Measurements from ENCODE around the gene EFCAB8.
"Not testable (repeated sequence)": the region's sequence is repeated elsewhere in the genome, so short reads cannot be mapped to it uniquely, and the experiment has no call there.

Gene EFCAB8

GRCh38 chr20:32958574-32958973 is 99.9 kb downstream of the EFCAB8 start:
- DNase-seq (ENCODE audit: low spot score) = no peak

DNA sequence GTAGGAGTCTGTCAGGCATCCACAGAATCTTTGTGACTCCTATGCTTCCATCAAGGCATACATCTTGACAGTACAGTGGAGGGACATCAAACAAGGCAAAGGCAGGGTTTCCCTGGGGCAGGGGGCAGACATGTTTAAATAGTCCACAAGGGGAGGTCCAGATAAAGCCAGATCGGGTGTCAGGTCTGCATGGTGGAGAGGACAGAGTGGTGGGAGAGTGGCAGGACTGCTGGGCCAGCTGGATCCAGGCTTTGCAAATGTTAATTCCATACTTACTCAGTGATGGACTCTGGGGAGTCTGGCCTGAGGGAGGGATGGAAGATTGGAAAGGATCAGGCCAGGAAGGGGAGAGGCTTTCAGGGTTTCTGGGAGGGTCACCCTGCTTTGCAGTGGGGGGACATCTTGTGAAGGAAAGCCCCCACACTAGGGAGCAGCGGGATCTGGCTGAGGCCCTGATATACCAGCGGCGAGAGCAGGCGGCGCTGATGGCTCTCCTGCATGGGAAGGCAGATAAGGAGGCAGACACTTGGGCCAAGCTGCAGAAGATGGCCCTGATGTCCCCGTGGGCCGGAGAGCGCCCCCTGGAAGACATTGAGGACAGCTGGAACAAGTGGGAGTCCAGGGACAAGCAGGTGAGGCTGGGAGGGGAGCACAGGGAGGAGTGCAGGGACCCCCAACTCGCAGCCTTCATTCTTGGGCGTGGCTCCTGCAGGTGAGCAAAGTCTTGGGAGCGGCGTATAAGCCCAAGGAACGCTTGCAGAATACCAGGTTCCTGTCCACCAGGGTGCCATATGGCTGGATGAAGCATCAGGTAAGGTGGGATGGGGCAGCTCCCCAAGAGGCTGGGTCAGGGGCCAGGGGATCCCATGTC is 100.9 kb downstream of the EFCAB8 start:
- DNase-seq (ENCODE audit: low spot score) = no peak

- DNase-seq (ENCODE audit: low spot score) = no peak
Observed at GRCh38 chr20:32960222-32960518, 101.4 kb downstream of the EFCAB8 start.

GRCh38 chr20:32960849-32961731 is 102.4 kb downstream of the EFCAB8 start:
- no peak for DNase-seq (ENCODE audit: low spot score)

DNA sequence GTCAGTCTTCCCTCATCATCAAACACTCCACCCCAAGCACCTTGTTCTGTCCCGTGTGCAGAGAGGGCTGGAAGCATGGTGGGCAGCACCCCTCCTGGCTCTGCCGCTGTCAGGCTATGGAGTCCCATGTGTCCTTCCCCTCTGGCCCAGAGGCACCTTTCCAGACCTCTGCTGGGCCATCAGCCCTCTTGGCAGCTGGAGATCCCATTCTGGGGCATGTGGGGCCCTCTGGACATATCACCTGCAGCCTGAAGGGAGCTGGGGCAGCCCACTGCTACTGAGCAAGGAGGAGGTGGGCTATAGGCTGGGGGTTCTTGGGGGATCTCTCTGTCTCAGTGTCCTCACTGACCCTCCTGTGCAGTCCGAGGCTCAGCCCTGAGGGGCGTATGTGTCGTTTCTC is 103.3 kb downstream of the EFCAB8 start:
- peak; percentile 52 for DNase-seq (ENCODE audit: low spot score)

- not testable (repeated sequence) for DNase-seq (ENCODE audit: low spot score)
Observed at GRCh38 chr20:32962646-32963045, 103.9 kb downstream of the EFCAB8 start.

- no peak for DNase-seq (ENCODE audit: low spot score)
Observed at GRCh38 chr20:32963176-32963575, 104.5 kb downstream of the EFCAB8 start.

DNA sequence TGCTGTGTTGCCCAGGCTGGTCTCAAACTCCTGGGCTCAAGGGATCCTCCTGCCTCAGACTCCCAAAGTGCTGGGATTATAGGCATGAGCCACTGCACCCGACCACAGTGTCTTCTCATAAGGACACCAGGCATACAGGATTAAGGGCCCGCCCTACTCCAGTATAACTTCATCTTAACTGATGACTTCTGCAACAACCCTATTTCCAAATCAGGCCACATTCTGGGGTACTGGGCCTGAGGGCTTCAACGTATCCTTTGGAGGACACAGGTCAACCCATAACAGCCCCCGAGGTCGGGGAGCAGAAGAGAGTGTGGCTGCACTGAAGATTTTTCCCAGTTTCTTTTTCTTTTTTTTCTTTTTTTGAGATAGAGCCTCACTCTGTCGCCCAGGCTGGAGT is 105.9 kb downstream of the EFCAB8 start:
- DNase-seq (ENCODE audit: low spot score) = no peak

GRCh38 chr20:32965115-32965514 is 106.4 kb downstream of the EFCAB8 start:
- no peak for DNase-seq (ENCODE audit: low spot score)

DNA sequence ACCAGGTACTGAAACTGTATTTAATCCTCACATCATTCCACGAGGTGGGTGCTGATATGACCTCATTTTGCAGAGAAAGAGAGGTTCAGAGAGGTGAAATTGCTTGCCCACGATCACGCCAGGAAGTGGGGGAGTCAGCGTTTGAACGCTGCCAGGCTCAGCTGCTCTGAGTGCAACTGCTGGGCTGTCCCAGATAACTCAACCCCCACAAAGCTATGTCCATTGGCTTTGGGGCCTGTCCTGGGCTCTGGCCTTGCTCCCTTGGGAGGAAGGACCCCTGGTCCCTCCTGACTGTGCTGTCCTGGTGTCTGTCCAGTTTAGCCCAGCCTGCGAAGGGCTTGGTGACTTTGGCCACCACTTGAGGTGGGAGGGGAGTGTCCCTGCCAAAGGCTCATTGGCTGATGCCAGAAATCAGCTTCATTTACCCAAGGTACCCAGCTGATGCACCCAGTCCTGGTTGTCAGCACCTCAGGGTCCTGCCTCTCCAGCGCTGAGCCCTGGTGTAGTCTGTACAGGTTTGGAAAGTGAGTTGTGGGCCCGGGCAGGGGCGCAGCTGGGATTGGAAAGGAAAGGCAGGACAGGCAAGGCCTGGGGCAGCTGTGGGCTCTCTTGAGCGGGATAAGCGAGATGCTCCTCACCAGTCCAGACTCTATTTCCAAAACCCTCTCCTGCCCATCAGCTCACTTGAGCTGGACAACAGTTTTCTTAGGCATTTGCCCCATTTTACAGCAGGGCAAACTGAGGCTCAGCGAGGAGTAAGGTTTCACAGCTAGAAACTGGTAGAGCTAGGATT is 107.1 kb downstream of the EFCAB8 start:
- no peak for DNase-seq (ENCODE audit: low spot score)

DNA sequence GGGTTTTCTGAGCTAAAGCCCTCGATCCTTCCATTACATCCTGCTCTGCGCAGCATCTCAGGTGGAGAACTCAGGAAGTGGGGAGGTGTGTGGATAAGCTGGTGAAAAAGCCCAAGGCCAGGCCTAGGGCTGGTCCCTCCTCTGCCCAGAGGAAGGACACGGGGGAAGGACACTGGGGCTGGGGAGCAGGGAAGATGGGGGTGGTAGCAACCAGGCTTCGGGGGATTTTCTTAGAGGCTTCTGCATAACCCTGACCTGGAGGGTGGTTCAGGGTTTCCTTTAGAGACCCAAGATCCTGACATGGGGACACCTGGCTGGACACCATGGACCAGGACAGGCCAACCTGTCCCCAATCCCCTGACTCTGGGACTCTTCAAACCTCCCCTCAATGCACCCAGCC is 107.7 kb downstream of the EFCAB8 start:
- DNase-seq (ENCODE audit: low spot score) = no peak

GRCh38 chr20:32966881-32967781 is 108.4 kb downstream of the EFCAB8 start:
- no peak for DNase-seq (ENCODE audit: low spot score)

- no peak for DNase-seq (ENCODE audit: low spot score)
Observed at GRCh38 chr20:32967961-32968457, 109.3 kb downstream of the EFCAB8 start.

DNA sequence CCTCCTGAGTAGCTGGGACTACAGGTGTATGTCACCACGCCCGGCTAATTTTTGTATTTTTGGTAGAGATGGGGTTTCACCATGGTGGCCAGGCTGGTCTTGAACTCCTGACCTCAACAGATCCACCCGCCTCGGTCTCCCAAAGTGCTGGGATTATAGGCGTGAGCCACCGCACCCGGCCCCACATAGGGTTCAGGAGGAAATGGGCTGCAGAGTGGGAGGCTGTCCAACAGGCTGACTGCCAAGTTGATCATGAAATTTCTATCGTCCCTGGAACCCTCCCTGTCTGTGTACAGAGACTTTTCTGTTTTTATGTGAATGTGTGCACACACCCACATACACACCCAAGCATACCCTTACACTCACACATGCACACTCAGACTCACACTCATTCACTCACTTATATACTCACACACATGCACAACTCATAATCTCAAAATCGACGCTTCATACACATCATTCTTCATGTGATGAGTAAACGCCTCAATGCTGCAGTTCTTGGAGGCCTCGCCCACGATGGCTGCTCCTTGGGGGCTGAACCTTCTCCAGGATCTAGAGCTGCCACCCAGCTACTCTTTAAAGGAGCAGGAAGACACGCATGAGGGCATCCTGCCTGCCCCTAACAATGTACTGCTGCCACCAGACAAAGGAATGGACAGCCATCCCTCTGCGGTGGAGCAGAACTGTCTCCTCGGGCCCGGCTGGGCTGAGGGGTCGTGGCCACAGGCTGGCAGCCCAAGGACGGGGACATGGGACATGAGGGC is 109.9 kb downstream of the EFCAB8 start:
- DNase-seq (ENCODE audit: low spot score) = no peak

DNA sequence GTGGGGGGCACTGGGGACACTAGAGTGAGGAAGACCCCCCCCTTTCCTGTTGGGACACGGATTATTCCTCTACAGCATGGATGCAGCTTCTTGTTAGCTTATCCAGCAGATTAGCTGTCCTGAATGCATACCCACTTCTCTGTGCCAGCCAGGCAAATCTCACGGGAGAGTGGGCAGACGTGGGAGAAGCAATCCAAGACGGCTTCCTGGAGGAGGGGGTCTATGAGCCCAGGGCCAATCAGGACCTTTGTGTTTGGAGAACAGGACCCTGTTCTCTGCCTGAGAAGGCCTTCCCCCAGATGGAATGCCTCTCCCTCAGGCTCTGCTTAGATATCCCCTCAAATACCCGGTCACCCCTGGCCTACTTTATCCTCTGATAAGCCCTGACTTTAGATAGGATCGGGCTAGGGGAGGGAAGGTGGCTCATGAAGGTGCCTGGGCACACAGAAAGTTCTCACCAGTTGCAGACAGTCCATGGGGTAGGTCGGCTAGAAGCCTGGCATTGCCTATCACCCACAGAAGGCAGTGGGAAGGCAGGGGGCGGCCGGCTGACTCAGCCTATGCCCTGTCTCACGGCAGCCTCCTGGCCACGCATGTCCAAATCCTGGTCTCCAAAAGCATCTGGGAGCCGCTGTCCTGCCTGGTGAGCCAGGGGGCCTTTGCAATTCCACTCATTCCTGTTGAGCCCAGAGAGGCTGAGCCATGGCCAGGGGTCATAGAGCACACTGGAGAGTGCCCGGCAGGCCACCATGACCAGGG is 110.8 kb downstream of the EFCAB8 start:
- no peak for DNase-seq (ENCODE audit: low spot score)

DNA sequence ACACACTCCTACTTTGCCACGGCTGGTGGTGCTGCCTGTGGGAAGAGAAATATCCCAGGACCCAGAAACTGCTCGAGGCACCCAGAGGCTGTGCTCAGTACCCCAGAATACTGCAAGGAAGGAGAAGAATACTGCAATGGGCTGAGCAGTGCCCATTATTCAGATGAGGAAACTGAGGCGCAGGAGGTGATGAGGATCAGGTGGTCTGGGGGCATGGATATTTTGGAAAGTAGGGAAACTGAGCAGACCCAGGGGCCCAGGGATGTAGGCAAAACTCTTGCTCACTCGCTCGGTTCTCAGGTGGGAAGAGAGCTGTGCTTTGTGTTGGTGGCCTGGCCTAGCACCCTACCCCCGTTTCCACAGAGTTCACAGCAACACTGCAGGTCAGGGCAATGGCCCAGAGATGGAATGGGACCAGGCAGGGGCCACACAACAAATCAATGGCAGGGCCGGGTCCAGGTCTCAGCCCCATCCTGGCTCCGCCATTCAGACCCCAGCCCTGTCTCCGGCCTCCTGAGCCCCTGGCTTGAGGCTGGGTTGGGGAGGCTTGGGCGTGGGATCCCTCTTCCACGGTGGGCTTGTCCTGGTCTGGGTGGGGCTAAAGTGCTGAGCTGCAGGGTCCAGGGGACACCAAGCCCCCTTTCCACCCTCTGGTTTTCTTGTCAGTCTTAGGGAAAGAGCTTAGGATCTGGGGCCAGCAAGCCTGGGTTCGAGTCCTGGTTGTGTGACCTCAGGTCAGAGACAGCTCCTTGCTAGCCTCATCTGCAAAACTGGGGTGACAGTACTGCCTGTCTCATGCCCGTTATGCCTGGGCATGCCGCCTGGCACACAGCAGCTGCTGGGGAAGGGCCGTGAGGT is 111.6 kb downstream of the EFCAB8 start:
- no peak for DNase-seq (ENCODE audit: low spot score)

DNA sequence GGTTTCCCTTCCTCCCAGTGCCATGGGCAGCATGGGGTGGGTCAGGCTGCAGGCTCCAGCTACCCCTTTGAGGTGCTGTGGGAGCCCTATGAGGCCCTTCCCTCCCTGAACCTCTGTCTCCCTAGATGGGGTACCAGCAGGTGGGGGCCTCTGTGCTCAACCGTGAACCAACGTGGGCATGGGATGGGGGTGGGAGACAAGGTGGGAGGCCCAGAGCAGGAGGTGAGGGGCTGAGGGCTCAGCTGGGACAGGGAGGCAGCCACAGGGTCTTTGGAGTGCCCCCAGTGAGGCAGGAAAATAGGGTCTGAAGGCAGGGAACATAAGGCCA is 112.2 kb downstream of the EFCAB8 start:
- DNase-seq (ENCODE audit: low spot score) = no peak

- no peak for DNase-seq (ENCODE audit: low spot score)
Observed at GRCh38 chr20:32971703-32972161, 113.0 kb downstream of the EFCAB8 start.
